Natural killer cell (primary cell): ENCODE measurements around the gene APLF. TPM values are rescaled to one million over a fixed set of nuclear protein-coding genes. Genes with fewer than 3 reads are reported as not detected.

Experiments used
- ATAC-seq, 3 donors: fragments of 150-1000 bp in 2 of 3; fragments of 200-7000 bp in 1 of 3; cut with Tn5 transposase; 1 replicate in 1 of 3; 2 replicates in 2 of 3; pipeline ENCODE4 v1.10.0; 2021; ENCODE audit warnings: mild to moderate bottlenecking in 2 of 3, moderate library complexity in 2 of 3
- DNase-seq, 2 donors: peaks; one replicate each; pipeline versions ENCODE4 v3.0.0 to v3.0.0-alpha.2; 2013 to 2021; ENCODE audit warnings: mixed read lengths in 1 of 2
- H3K27ac ChIP-seq: one replicate; pipeline ENCODE4 v1.5.1; 2013; ENCODE audit warnings: mild to moderate bottlenecking, low read length
- H3K27me3 ChIP-seq: one replicate; pipeline ENCODE4 v1.6.1; 2013; ENCODE audit warnings: low read length; ENCODE audit not compliant: control insufficient read depth, insufficient read depth
- H3K36me3 ChIP-seq: one replicate; pipeline ENCODE4 v1.6.1; 2013; ENCODE audit warnings: low read length; ENCODE audit not compliant: control insufficient read depth, insufficient read depth
- H3K4me1 ChIP-seq: one replicate; pipeline ENCODE4 v1.6.1; 2013; ENCODE audit warnings: low read length; ENCODE audit not compliant: control insufficient read depth, insufficient read depth
- H3K4me3 ChIP-seq: one replicate; pipeline ENCODE4 v1.5.1; 2013; ENCODE audit warnings: low read length
- H3K9me3 ChIP-seq: one replicate; pipeline ENCODE4 v1.6.1; 2013; ENCODE audit warnings: low read length; ENCODE audit not compliant: control insufficient read depth, insufficient read depth
- H3K27ac Mint-ChIP-seq, 2 donors: one replicate each; pipeline ENCODE4 v1.8.0; 2022; ENCODE audit warnings: mild to moderate bottlenecking in 2 of 2, mixed read lengths in 2 of 2, moderate library complexity in 1 of 2
- H3K27me3 Mint-ChIP-seq, 2 donors: one replicate each; pipeline ENCODE4 v1.8.0; 2022; ENCODE audit warnings: low read depth in 2 of 2, mixed read lengths in 2 of 2
- H3K36me3 Mint-ChIP-seq: one replicate; pipeline ENCODE4 v1.8.0; 2022; ENCODE audit warnings: mixed read lengths
- H3K4me1 Mint-ChIP-seq, 2 donors: one replicate each; pipeline ENCODE4 v1.8.0; 2022; ENCODE audit warnings: mixed read lengths in 2 of 2
- H3K4me3 Mint-ChIP-seq: one replicate; pipeline ENCODE4 v1.8.0; 2022; ENCODE audit warnings: mild to moderate bottlenecking, moderate library complexity, mixed read lengths
- H3K9me3 Mint-ChIP-seq, 2 donors: one replicate each; pipeline ENCODE4 v1.8.0; 2022; ENCODE audit warnings: mixed read lengths in 2 of 2
- CTCF ChIP-seq: fragments of 200-600 bp; IDR thresholded peaks from one replicate; pipeline ENCODE4 v1.8.0; 2022; ENCODE audit warnings: antibody characterized with exemption
- WGBS: methylation state at CpG from one replicate; pipeline ENCODE4 v1.1.7; 2013; ENCODE audit warnings: missing lambda C conversion rate; ENCODE audit not compliant: insufficient coverage; 5-methylcytosine and 5-hydroxymethylcytosine counted together
- intact Hi-C: fragments of 100-400 bp; cut with micrococcal nuclease; formaldehyde crosslinking; loops from one replicate; pipeline ENCODE4 v1.14.2; 2022
- total RNA-seq, 4 donors: library from RNA; stranded (reverse); fragments of 120-200 nt in 1 of 4; gene quantifications; one replicate each; pipeline versions ENCODE4 v1.2.3 to v1.2.4, GENCODE V29; 2013 to 2022

APLF gene
- total RNA-seq, 3 donors from 2014 or later (not counting 1 experiment from before 2014, with no cell fraction given): 2.2 to 4.3 (median 3.8) TPM

GRCh38 chr2:68468801-68469200, 1.4 kb downstream of the APLF start:
- intact Hi-C loops: loop anchor here (5.0 kb wide), 2 partner anchors 48 to 438 kb away; no protein-coding TSS in a partner anchor
- ATAC-seq (no peak), DNase-seq (no peak)
- H3K36me3 Mint-ChIP-seq: no peaks in the 10 kb centered on the region
- Histone ChIP-seq H3K4me3 (no peak overlapping the region), H3K36me3 (no peaks in the 10 kb centered on the region), H3K9me3 (no peaks in the 10 kb centered on the region), H3K27ac (no peak overlapping the region), H3K27me3 (no peaks in the 10 kb centered on the region), H3K4me1 (peaks cover 16% of the 10 kb centered on the region)
- peak overlapping the region; percentile 96 to 97 for H3K27ac Mint-ChIP-seq
- H3K27me3 Mint-ChIP-seq: peaks cover 4 to 17% of the 10 kb centered on the region in 2 donors
- WGBS: 97% methylated on average over 1 of the region's 2 CpGs
- H3K9me3 Mint-ChIP-seq: no peaks in the 10 kb centered on the region
- H3K4me1 Mint-ChIP-seq: peaks cover 12 to 25% of the 10 kb centered on the region in 2 donors
- no peak for TF ChIP-seq CTCF
- peak overlapping the region; percentile 96 for H3K4me3 Mint-ChIP-seq

- H3K27ac ChIP-seq: no peak overlapping the region
- WGBS: 88% methylated on average over 1 of the region's 1 CpG
- peaks cover 4 to 17% of the 10 kb centered on the region in 2 donors for H3K27me3 Mint-ChIP-seq
- H3K4me3 Mint-ChIP-seq: no peak overlapping the region
- H3K36me3 Mint-ChIP-seq: no peaks in the 10 kb centered on the region
- H3K27me3 ChIP-seq: no peaks in the 10 kb centered on the region
- no peaks in the 10 kb centered on the region for H3K9me3 Mint-ChIP-seq
- intact Hi-C loops: loop anchor here (5.0 kb wide), 2 partner anchors 47 to 437 kb away; no protein-coding TSS in a partner anchor
- no peak overlapping the region for H3K4me3 ChIP-seq
- no peak for TF ChIP-seq CTCF
- H3K27ac Mint-ChIP-seq: peak overlapping the region in 1 of 2 donors; percentile 11
- no peaks in the 10 kb centered on the region for H3K9me3 ChIP-seq
- ATAC-seq (no peak), DNase-seq (no peak)
- peaks cover 16% of the 10 kb centered on the region for H3K4me1 ChIP-seq
- peaks cover 12 to 23% of the 10 kb centered on the region in 2 donors for H3K4me1 Mint-ChIP-seq
- H3K36me3 ChIP-seq: no peaks in the 10 kb centered on the region
These were observed 2.5 kb downstream of the APLF start for GRCh38 chr2:68469935-68470334.

GRCh38 chr2:68471385-68471784, 4.0 kb downstream of the APLF start:
- no peaks in the 10 kb centered on the region for H3K36me3 Mint-ChIP-seq
- H3K9me3 Mint-ChIP-seq: no peaks in the 10 kb centered on the region
- H3K27ac Mint-ChIP-seq: no peak overlapping the region
- H3K27me3 ChIP-seq: no peaks in the 10 kb centered on the region
- H3K4me3 ChIP-seq: no peak overlapping the region
- ATAC-seq (no peak), DNase-seq (no peak)
- H3K4me1 ChIP-seq: peaks cover 9% of the 10 kb centered on the region
- no peak for TF ChIP-seq CTCF
- no peaks in the 10 kb centered on the region for H3K9me3 ChIP-seq
- no peaks in the 10 kb centered on the region for H3K36me3 ChIP-seq
- H3K4me1 Mint-ChIP-seq: peaks cover 6 to 12% of the 10 kb centered on the region in 2 donors
- H3K4me3 Mint-ChIP-seq: no peak overlapping the region
- peaks cover 4 to 17% of the 10 kb centered on the region in 2 donors for H3K27me3 Mint-ChIP-seq
- no peak overlapping the region for H3K27ac ChIP-seq
- WGBS: 100% methylated on average over 2 of the region's 2 CpGs
- intact Hi-C loops: no loop called here

- ATAC-seq: no peak
- no peaks in the 10 kb centered on the region for H3K9me3 Mint-ChIP-seq
- no peak overlapping the region for H3K4me3 Mint-ChIP-seq
- no peak for DNase-seq
- no peak for TF ChIP-seq CTCF
- no peak overlapping the region for H3K27ac Mint-ChIP-seq
- Histone ChIP-seq H3K36me3 (no peaks in the 10 kb centered on the region), H3K4me1 (peaks cover 1% of the 10 kb centered on the region), H3K27ac (no peak overlapping the region), H3K27me3 (no peaks in the 10 kb centered on the region), H3K4me3 (no peak overlapping the region), H3K9me3 (no peaks in the 10 kb centered on the region)
- intact Hi-C loops: no loop called here
- H3K4me1 Mint-ChIP-seq: peaks cover 0 to 5% of the 10 kb centered on the region in 2 donors
- H3K27me3 Mint-ChIP-seq: peaks cover 4 to 17% of the 10 kb centered on the region in 2 donors
- 86% methylated on average over 1 of the region's 3 CpGs for WGBS
- H3K36me3 Mint-ChIP-seq: no peaks in the 10 kb centered on the region
These were observed 5.5 kb downstream of the APLF start for GRCh38 chr2:68472796-68473414.
